ENCODE results near the gene PRKCQ.
"Not testable (repeated sequence)": the region's sequence is repeated elsewhere in the genome, so short reads cannot be mapped to it uniquely, and the experiment has no call there.

The PRKCQ gene

DNA sequence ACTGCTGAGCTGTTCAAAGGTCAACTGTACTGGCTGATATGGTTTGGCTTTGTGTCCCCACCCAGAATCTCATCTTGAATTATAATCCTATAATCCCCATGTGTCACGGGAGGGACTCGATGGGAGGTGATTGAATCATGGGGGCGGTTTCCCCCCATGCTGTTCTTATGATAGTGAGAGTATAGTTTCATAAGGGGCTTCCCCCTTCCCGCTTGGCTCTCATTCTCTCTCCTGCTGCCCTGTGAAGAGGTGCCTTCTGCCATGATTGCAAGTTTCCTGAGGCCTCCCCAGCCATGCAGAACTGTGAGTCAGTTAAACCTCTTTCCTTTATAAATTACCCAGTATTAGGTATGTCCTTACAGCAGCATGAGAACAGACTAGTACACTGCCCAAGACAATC, 140.2 kb downstream of the PRKCQ start:
- not testable (repeated sequence) for DNase-seq

DNA sequence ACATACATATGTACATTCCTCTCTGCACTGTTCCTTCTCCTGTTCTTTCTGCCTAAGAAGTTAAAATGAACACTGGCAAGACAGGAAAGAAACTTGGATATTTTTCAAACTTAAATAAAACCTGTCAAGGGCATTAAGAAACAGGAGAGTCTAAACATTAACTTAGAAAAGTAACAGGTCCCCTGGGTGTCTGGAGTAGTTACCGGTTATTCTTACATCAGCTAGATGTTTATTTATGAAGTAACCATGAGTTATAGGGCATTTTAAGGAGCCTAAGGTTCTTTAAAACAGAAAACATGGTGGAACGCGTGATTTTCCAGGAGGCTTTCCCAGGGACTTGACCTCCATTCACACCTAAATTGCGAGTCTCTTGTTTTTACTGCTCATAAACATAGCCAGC, 148.2 kb downstream of the PRKCQ start:
- DNase-seq = no peak

DNA sequence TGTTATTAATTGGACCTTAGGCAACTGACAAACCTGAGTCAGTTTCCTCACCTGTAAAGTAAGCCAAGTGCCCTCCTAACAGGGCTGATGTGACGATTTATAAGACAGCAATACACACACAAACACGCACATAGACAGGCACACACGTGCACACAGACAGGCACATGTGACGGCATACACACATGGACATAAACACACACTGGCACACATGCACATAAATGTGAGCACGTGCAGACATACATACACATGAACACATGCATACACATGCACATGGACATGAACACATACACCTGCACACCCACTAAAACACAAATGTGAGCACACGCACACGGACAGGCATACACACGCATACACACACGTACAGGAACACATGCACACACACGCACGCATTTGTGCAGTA, 148.9 kb downstream of the PRKCQ start:
- DNase-seq = no peak

DNA sequence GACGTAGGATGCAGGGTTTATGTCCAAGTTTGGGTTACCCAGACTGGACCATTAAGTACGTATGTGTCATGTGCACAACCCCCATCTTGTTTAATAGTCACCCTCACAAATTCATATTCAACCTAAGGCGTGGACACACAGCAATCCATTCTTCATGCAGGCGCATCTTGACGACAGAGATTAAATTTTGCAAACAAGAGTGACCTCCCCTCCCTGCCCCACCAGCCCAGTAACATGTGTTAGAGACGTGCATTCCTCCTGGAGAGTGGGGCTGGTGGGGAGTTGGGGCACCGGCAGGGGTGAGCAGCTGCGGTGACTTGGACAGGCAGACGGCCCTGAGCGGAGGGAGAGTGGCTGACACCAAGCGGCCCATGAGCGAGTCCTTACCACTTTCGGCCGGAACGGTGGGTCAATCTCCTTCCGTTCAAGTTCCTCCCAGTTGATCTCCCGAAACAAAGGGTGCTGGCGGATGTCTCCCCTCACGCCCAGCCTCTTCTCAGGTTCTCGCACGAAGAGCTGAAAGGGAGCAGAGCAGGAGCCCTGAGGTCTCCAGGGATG, 149.6 kb downstream of the PRKCQ start:
- DNase-seq = no peak

DNA sequence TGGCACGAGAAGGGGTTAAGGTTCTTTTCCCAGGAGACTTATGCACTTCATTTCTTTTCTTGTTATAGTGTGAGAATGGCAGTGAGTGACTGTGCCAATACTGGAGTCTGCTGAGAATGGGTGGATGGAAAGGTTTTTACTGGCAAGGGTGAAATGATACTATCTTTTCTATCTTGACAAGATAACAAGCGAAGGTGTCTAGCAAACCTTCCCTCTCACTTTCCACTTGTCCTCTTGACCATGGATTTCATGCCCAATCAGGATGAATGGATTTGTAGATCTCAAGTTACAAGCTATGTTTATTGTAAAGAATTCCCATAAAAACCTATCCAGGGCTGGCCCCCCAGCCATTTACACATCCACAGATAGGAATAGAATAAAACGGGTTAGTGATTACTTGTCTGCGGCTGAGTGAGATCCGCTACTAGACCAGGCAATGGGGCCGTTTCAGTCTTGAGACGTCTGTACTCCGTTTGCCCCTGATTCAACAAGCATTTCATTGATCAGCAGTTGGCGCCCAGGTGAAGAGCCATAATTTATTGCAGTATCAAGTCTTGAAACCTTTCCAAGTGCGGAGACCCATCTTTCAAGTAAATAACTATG, 152.6 kb downstream of the PRKCQ start:
- DNase-seq = no peak

DNA sequence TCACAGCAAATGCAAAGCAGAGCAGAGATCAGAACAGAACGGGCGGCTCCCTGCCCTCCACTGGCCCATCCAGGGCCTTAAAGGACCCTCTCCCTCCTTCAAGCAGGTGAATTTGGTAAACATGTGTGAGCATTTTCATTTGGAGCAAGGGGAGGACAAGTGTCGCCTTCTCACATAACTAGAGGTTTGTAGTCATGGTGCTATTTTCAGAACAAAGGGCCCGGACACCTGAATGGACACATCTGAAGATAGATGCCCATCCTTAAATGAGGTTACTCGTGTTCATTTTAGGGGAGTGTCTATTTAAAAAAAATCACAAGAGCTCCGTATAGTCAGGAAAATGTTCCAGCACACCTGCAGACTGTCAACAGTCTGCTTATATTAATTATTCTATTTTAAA, 153.8 kb downstream of the PRKCQ start:
- DNase-seq = no peak

DNA sequence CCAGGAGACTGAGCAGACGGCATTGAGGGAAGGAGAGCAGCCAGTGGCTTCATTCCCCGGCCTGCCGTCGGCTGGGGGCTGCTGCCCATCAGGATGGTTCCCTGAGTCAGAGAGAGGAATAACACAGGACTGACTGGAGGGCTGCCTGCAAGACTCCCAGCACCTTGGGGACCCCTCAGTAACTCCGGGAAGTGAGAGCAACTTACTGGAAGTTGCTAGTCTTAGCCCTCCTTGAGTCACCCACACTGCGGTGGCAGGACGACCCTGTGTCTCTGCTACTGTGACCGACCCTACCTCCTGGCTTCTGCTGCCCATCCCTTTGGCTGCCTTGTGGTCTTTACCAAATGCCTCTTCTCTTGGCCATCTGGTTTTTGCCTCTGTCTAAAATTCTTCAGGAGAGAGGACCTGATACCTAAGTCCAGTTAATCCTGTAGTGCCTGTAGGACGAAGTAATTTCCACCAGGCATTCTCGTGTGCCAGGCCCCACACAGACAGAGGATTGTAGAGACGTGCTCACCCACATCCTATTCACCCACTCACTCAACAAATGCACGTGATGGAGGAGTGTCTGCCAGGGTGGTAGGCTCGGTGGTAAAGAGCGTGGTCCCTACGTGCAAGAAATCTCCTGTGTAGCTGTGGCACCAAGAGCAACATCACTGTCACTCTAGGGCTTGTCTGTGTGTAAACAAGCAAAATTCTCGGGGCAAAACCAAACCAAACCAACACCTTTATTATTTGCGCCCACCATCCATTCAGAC, 156.5 kb downstream of the PRKCQ start:
- DNase-seq = no peak

DNA sequence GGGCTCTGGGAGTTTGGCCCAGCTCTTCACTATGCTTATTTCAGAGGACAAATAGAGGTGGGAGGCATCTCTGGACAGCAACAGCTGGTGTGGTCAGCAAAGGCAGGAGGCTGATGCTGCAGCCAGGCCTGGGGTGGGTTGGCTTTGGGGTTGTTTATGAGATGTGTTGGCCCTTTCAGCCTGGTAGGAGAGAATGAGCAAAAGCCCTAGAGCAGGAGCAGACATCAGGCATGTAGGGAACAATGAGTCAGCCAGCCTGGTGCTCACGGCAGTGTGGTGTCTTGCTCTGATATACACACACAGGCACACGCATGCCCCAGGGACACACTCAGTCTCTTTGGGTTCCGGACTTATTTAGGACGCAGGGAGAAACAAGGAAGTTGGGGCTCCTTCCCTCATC, 157.1 kb downstream of the PRKCQ start:
- no peak for DNase-seq

DNA sequence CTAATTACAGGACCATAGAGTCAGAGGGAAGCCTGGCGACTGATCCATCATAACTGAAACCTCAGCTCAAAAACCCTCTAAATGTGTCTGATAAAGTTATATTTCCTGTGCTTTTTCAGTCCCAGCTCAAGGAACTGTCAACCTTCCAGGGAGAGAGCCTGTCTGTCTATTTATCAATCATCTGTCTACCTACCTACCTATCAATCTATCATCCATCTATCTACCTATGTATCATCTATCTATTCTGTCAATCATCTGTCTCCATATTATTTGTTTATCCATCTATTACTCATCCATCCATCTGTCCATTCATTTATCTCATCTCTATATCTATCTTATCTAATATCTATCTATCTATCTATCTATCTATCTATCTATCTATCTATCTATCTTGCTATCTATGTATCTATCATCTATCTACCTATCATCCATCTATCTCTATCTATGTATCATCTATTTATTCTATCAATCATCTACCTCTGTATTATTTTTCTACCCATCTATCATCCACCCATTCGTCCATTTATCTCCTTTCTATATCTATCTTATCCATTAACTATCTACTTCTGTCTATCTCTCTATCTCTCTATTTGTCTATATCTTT, 161.4 kb downstream of the PRKCQ start:
- DNase-seq = no peak

DNA sequence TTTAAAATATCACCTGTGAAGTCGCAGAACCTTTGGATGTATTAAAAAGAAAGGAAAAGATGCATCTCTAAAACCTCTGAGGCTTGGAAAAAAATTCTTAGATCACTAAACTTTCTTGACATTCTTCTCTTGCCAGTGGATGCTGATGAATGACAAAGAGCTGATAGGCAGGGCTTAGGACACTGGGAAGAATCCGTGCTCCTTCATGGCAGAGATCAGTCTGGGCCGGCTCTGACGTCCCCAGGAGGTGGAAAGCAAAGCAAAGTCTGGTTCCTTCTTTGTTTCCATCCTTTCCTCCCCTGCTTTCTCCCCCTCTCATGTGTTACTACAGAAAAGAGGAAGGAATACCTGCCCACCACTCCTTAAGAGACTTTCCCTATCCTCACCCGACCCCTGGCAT, 161.9 kb downstream of the PRKCQ start:
- DNase-seq = no peak

DNA sequence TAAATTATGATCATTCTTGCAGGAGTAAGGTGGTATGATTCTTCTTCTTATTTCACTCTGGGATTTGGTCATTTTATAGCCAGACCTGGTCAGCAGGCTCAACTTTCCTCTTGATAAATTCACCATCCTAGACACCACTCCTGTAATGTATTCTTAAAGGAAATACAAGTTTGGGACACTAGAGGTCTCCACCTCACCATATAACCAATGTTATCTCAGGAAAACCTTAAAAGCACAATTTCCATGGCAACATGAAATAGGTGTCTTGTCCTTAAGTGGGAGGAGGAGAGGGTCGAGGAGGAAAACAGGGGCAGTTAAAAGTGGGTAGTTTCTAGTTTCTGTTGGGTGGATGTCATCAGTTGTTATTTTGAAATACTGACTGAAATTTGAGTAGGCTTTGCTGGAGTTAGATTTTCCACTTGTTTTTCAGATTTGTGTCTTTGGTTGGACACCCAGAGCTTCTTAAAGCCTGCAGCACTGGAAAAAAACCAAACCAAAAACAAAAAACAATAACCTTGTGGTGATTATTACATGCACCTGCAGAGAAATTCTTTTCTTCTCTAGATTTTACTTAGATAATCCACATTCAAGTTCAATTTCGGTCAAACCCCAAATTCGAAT, 163.1 kb downstream of the PRKCQ start:
- DNase-seq = no peak

DNA sequence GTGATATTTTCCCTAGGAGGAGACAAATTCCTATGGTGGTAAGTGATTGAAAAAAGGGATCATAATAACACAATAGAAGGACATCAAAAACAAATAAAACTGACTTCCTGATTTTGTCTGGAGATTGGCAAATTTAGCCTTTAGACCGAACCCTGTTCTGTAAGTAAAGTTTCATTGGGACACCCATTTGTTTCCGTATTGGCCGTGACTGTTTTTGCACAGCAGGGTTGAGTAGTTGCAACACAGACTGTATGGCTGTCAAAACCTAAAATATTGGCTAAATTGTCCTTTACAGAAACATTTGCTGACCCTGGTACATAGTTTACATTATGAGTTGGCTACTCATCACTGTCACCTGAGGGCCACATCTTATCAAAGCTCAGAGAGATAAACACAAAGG, 168.6 kb downstream of the PRKCQ start:
- DNase-seq = no peak

DNA sequence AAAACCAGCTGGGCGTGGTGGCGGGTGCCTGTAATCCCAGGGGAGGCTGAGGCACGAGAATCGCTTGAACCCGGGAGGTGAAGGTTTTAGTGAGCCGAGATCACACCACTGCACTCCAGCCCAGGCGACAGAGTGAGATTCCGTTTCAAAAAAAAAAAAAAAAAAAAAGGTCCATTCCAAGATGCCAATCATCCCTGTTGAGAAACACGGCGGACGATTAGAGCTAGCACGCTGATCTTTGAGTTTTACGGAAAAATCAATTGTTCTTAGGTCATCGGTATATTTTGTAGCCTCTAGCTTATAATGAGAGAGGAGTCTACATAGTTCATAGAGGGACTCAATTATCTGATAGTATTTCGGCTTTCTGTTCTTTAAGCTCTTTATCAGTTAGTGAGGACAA, 169.2 kb downstream of the PRKCQ start:
- no peak for DNase-seq

DNA sequence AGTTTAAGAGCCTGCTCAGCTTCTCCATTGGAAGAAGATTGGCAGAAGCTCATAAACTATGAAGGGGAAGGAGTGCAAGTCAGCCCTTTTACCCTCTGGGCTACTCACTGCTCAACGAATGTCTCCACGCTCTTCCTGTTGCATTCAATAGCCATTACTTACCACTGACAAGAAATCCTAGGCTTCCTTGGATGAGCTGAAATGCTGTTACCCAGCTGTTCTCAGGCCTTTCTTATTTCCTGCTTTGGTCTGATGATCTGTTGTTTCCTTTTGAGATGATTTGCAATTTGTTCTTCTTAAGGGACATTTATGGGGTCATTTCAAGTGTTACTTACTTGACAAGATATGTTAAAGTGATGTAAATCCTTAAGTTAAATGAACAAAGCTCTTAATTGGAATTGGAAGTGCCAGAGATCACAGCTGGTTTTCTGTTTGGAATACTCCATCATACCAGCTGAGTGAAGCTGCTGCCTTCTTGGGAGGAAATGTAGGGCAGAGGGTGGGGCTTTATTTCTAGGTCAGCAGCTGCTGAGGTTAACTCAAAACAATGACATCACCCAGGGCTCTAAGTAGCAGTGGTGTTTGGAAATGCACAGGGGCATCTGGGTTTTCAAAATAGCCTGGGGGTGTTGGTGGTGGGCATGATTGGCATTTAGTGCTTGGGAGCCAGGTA, 170.0 kb downstream of the PRKCQ start:
- no peak for DNase-seq

DNA sequence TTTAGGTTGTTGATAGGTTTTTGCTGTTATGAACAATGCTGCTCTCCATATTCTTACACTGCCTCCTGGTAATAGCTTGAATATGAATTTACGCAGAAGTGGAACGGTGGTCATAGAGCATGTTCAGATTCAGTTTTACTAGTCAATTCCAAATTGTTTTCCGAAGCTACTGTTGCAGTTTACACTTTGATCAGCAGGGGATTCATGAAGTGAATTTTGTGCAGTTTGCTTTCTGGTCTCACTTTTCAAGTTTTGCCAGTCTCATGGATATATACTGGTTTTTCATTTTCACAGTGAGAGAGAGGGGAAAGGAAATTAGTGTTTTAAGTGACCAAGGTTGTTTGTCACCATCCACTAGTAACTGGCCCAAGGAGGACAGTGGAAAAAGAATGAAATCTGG, 171.3 kb downstream of the PRKCQ start:
- no peak for DNase-seq

DNA sequence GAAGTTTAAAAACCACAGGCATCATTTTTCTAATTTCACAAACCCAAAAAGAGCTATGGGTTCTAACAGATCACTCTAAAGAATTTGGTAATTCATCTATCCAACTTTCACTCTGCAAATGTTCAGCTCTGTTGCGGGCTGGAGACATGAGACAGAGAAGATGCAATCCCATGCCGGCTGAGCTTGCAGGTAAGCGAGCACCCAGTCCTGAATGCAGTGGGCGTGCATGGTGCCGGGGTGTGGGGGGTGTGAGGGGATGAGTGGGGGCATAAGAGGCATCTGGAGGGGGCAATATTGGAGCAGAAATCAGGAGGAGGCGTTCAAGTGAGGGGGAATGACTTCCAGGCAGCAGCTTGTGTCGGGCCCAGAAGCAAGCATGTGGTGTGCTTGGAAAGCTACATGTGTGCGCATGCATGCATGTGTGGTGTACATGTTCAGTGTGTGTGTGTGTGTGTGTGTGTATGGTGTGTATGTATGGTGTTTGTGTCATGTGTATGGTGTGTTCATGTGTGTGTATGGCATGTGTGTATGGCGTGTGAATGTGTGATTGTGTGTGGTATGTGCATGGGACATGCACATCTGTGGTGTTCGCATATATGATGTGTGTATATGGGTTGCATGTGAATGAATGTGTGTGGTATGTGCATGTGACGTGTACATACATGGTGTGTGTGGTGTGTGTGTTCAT, 172.9 kb downstream of the PRKCQ start:
- no peak for DNase-seq

DNA sequence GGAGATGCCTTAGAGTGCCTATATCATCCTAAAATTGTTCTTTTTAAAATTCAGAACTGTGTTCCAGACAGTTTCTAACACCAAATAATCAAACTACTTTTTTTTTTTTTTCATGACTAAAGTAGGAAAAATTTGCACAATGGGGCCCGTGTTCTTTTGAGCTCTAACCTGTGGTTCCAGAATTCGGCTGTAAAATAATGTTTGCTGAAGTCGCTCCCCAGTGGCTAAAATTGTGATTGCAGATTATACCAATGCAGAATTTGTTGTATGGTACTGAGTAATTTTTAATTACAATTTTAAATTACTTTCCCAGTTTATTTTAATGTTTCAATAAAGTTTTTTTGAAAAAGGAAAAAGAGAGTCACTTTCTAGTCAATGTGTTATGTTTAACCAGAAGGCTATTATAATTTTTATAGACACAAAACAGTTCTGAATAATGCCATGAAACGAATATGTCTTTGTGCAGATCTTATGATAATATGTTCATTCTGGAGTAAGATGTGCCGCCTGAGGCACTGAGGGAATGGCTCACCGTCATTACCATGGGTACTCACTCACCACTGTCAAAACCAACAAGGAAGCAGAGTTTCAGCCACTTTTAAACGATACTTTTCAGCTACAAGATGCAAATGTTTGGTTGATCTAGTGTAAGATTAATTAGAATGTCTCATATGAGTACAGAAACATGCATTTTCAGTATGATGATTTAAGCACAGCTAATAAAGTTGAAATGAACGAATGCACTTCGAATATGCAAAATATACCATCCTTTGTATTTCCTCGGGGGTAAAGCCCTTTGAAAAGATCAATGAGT, 173.6 kb downstream of the PRKCQ start:
- no peak for DNase-seq

DNA sequence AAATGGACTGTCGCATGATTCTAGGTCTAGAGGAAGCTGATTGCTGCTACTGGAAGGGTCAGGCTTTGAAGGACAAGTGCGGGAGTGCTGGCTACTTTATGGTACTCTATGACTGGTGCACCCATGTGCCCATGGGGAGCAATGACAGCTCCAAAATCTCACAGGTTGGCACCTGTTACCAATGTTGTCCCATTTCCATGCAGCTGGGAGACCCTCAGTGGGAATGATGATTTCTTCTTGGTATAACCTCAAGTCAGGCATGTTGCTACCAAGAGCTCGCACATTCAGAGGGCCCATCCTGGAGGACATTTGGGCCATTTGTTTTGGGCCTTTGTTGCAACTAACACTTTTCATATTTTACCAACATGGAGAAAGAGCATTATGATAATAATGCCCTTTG, 174.4 kb downstream of the PRKCQ start:
- no peak for DNase-seq

DNA sequence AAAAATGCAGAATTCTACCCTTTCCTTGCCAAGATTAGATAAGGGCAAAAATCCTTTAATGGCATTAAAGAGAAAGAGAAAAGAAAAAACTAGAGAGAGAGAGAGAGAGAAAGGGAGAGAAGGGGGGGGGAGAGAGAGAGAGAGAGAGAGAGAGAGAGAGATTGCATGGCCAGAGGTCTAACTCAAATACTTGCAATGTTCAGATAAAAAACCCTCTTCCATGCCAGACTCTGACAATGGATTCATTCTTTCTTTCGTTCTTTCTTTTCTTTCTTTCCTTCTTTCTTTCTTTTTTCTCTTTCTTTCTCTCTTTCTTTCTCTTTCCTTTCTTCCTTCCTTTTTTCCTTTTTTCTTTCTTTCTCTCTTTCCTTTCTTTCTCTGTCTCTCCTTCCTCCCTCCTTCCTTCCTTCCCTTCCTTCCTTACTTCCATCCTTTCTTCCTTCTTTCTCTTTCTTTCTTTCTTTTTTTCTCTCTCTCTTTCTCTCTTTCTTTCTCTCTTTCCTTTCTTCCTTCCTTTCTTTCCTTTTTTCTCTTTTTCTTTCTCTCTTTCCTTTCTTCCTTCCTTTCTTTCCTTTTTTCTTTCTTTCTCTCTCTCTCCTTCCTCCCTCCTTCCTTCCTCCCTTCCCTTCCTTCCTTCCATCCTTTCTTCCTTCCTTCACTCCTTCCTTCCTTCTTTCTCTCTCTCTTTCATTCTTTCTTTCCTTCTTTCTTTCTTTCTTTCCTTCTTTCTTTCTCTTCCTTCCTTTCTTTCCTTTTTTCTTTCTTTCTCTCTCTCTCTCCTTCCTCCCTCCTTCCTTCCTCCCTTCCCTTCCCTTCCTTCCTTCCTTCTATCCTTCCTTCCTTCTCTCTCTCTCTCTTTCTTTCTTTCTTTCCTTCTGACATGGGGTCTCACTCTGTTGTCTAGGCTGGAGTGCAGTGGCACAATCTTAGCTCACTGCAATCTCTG, 175.7 kb downstream of the PRKCQ start:
- no peak for DNase-seq

DNA sequence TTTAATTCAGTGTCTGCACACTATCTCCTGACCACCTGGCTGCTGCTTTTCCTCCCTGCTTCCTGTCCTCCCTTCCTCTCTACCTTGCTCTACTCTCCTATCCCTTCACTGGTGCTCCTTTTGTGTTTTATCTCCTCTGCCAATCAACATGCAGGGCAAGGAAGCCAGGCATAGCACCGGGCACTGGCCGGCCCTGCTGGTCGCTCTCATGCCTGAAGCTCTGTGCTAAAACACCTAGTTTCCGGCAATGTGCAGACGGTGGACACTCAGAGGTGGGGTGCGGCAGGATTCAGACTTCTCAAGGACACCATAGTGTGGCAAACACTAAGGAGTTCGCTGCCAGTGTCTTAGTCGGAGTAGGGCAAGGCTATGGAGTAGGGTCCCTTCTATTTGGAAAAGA, 177.1 kb downstream of the PRKCQ start:
- DNase-seq = no peak

DNA sequence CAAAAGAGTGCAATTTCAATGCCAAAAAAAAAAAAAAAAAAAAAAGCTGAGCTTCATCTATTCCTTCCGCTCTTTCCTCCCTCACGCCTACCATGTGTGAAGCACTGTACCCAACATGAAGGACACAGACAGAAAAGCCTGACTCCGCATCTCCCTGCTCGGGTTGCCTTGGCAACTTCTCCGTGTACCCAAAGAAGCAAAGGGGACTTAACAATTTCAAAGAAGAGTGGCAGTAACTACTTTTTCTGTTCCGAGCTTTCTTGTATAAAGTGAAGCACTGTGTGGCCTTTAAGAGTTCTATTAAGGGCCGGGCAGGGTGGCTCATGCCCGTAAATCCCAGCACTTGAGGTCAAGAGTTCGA, 177.7 kb downstream of the PRKCQ start:
- DNase-seq = no peak

Data from cortex of kidney (tissue), 1 donor.